Pancreas (tissue), 10 donors: Measurements from ENCODE around the gene MED26. TPM values are rescaled to one million over a fixed set of nuclear protein-coding genes. Genes with fewer than 3 reads are reported as not detected.

Experiments
- ATAC-seq, 4 donors: fragments of 200-7000 bp; cut with Tn5 transposase; one replicate each; pipeline versions ENCODE4 v1.8.0 to v1.9.1; 2020; ENCODE audit warnings: mild to moderate bottlenecking in 4 of 4, moderate library complexity in 4 of 4
- DNase-seq, 6 donors: peaks; one replicate each; pipeline ENCODE4 v3.0.0-alpha.2; 2020
- FAIRE-seq: peaks from 2 replicates; lab custom pipeline; 2012; peaks lifted over from hg19 to GRCh38; lab: Jason Lieb, UNC
- H3K27ac ChIP-seq, 4 donors: fragments of 200-600 bp; sonication (generic); 1 replicate in 3 of 4; 2 replicates in 1 of 4; pipeline versions ENCODE4 v1.5.0 to v1.8.0; 2020
- H3K27me3 ChIP-seq, 4 donors: fragments of 200-600 bp; one replicate each; pipeline ENCODE4 v1.8.0; 2021
- H3K36me3 ChIP-seq, 3 donors: fragments of 200-600 bp; sonication (generic) in 1 of 3; one replicate each; pipeline versions ENCODE4 v1.5.0 to v1.8.0; 2020 to 2021
- H3K4me1 ChIP-seq, 3 donors: fragments of 200-600 bp; one replicate each; pipeline ENCODE4 v1.8.0; 2021
- H3K4me3 ChIP-seq, 4 donors: fragments of 200-600 bp; sonication (generic) in 2 of 4; one replicate each; pipeline versions ENCODE4 v1.5.0 to v1.8.0; 2020 to 2021
- H3K9me3 ChIP-seq, 4 donors: fragments of 200-600 bp; one replicate each; pipeline ENCODE4 v1.8.0; 2021
- WGBS, 2 donors: extraction: QIAGEN DNeasy Blood & Tissue Kit; methylation state at CpG; one replicate each; pipeline ENCODE4 v1.1.7; 2013; 5-methylcytosine and 5-hydroxymethylcytosine counted together
- intact Hi-C, 3 donors: fragments of 100-400 bp; cut with DNase I; formaldehyde crosslinking; loops; one replicate each; pipeline versions ENCODE4 v1.11.1 to v1.14.2; 2022
- polyA plus RNA-seq, 2 donors: library from polyadenylated mRNA; stranded (reverse); fragments of 200-250 nt; gene quantifications; one replicate each; pipeline ENCODE4 v1.2.3, GENCODE V29; 2013
- total RNA-seq, 6 donors: library from RNA; stranded (reverse); fragmentation: NEBNext Ultra II Directional in 4 of 6; extraction: Animal tissue kit (Norgen Biotek cat#: 25700) in 4 of 6; gene quantifications; one replicate each; pipeline versions ENCODE4 v1.2.1 to v1.2.4, GENCODE V29; 2021 to 2023
- TF ChIP-seq, protein P1 (sequence below), 4 donors: fragments of 200-600 bp; sonication (generic) in 3 of 4; IDR thresholded peaks; one replicate each; pipeline versions ENCODE4 v1.5.0 to v1.8.0; 2021; ENCODE audit warnings: antibody characterized with exemption in 4 of 4
- donor health status: healthy with polysubstance abuse.
- donor health status: DM: no; HTN: no; CAD: no; lungs with moderate emphysema.
- donor health status: DM: no; HTN: no; CAD: no.
- donor health status: control.
- donor health status: control.
- donor health status: Bipolar disorder and iron deficiency.
- donor health status: DM: yes; HTN: yes; CAD: no.
- donor health status: DM: no; HTN: no; CAD: no.
- donor health status: DM: no; HTN: no; CAD: no.
- donor health status: DM: yes; HTN: yes; CAD: no.

The MED26 gene
- total and polyA plus RNA-seq, 8 donors, result 3.7 to 7.1 (median 4.0) TPM

DNA sequence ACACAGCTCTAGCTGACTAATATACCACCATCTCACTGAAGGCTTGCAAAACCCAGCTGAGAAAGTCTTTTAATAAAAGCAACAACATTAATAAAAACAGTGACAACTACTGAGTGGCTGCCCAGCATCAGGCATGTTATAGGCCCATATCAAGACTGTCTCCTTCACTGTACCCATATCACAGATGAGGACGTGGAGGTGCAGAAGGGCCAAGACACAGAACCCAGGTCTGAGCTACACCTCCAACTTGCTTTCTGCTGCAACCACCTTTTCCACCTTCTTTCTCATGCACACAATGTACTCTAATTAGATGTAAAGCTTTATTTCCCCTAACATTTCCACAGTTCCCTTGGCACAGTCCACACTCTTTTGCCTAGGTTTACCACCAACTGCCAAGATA is 10.7 kb upstream of the MED26 start:
- TF ChIP-seq, protein P1, sequence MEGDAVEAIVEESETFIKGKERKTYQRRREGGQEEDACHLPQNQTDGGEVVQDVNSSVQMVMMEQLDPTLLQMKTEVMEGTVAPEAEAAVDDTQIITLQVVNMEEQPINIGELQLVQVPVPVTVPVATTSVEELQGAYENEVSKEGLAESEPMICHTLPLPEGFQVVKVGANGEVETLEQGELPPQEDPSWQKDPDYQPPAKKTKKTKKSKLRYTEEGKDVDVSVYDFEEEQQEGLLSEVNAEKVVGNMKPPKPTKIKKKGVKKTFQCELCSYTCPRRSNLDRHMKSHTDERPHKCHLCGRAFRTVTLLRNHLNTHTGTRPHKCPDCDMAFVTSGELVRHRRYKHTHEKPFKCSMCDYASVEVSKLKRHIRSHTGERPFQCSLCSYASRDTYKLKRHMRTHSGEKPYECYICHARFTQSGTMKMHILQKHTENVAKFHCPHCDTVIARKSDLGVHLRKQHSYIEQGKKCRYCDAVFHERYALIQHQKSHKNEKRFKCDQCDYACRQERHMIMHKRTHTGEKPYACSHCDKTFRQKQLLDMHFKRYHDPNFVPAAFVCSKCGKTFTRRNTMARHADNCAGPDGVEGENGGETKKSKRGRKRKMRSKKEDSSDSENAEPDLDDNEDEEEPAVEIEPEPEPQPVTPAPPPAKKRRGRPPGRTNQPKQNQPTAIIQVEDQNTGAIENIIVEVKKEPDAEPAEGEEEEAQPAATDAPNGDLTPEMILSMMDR (IDR thresholded peaks at IDR 0.05), result no peak
- FAIRE-seq, result no peak
- no peak overlapping the region for H3K27ac ChIP-seq
- intact Hi-C loops, result no loop called here
- H3K9me3 ChIP-seq, result no peaks in the 10 kb centered on the region
- H3K36me3 ChIP-seq, result peaks cover 3 to 20% (median 12%) of the 10 kb centered on the region in 3 donors
- no peak for DNase-seq
- 96 to 100% methylated on average over 1 of the region's 1 CpG for WGBS, 2 donors
- no peak for ATAC-seq
- H3K27me3 ChIP-seq, result no peaks in the 10 kb centered on the region
- no peaks in the 10 kb centered on the region for H3K4me1 ChIP-seq
- H3K4me3 ChIP-seq, result no peak overlapping the region

DNA sequence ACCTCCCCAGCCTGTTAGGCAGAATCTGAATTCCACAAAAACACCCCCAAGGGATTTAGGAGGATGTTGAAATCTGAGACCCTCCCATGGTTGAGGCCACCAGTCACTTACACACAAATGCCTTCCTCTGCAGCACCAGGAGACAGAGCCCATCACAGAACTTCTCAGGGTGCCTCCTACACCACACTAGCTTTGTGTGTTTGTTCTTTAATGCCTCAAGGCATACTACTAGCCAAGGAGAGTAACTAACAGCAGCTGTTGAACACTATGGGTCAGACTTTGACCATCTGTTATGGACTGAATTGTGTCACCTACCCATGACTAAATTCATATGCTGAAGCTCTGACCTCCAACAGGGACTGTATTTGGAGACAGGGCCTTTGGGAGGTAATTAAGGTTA is 9.5 kb upstream of the MED26 start:
- no peaks in the 10 kb centered on the region for H3K4me1 ChIP-seq
- H3K27me3 ChIP-seq, result no peaks in the 10 kb centered on the region
- no peaks in the 10 kb centered on the region for H3K9me3 ChIP-seq
- no peak for DNase-seq
- H3K36me3 ChIP-seq, result peaks cover 0 to 15% (median 12%) of the 10 kb centered on the region in 3 donors
- TF ChIP-seq, protein P1 (IDR thresholded peaks at IDR 0.05), result no peak
- H3K27ac ChIP-seq, result no peak overlapping the region
- ATAC-seq, result no peak
- no peak overlapping the region for H3K4me3 ChIP-seq
- FAIRE-seq, result no peak
- intact Hi-C loops, result no loop called here

DNA sequence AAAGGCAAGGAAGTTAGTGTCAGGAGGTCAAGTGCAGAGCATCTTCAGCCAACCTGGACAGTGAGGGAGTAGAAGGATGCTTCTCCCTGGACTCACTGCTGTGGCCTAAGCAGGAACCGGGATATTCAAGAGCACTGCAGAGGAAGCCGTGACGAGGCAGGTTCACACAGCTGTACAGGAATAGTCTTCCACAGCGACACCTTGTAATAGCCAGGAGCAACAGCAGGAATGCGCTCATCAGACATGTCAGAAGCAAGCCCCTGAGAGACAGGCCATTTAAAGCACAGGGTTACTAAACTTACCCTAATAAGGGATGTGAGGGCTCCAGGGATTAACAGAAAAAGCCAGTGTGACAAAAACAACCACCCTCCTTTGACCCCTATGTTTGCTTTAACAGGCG is 3.5 kb upstream of the MED26 start:
- no peak for DNase-seq
- Histone ChIP-seq H3K27ac (no peak overlapping the region), H3K4me1 (peaks cover 9 to 10% (median 10%) of the 10 kb centered on the region in 3 donors), H3K36me3 (peaks cover 0 to 5% (median 0%) of the 10 kb centered on the region in 3 donors), H3K9me3 (no peaks in the 10 kb centered on the region), H3K4me3 (no peak overlapping the region), H3K27me3 (no peaks in the 10 kb centered on the region)
- TF ChIP-seq, protein P1 (IDR thresholded peaks at IDR 0.05), result no peak
- WGBS, 2 donors, result 92 to 95% methylated on average over 6 of the region's 6 CpGs
- no peak for FAIRE-seq
- intact Hi-C loops, result no loop called here
- ATAC-seq, result no peak

DNA sequence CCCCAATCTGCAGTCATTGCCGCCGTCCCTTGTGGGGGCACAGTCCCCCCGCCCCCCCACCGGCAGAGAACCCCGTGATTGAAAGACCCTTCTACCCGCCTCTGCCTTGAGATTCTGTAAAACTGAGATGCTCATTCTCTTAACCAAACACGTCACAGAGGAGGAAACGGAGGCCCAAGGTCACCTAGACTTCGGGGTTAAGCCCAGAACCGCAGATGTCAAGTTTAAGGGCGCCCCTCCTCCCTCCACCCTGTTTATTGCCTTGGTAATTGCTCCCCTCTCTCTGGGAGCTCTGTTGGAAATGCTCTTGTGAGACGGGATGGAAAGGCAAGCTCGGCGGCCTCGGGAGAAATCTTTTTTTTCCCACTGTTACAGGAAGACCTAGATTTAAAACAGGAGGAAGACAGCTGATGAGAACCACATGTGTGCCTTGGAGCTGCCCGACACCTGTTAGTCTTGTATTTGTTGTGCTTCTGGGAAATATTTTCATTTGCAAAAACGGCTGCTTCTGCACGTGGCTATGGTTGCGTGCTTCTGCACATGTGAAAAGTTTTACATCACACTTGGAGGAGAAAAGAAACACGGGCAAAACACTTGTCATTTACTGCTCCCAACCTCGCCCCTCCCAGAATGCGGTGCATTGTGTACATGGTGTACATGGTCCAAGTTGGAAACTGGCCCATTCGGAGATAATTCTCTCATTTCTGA is 1.1 kb upstream of the MED26 start:
- peaks cover 0 to 5% (median 0%) of the 10 kb centered on the region in 3 donors for H3K36me3 ChIP-seq
- FAIRE-seq, result no peak
- H3K9me3 ChIP-seq, result no peaks in the 10 kb centered on the region
- peak in 4 of 6 donors; percentile 43 to 51 (median 46) for DNase-seq
- intact Hi-C loops, result loop anchor here in 2 of 3 donors (10.0 kb wide), 1 partner anchor 54 kb away; the partner anchor contains the start of gene SLC35E1 (in 2 of the 2)
- WGBS, 2 donors, result 1% methylated on average over 21 to 23 of the region's 23 CpGs
- H3K27ac ChIP-seq, result peak overlapping the region; percentile 81 to 95 (median 92)
- peak overlapping the region; percentile 43 to 98 (median 92) for H3K4me3 ChIP-seq
- H3K4me1 ChIP-seq, result peaks cover 16 to 34% (median 31%) of the 10 kb centered on the region in 3 donors
- TF ChIP-seq, protein P1 (IDR thresholded peaks at IDR 0.05), result no peak
- peak; percentile 2 to 6 (median 4) for ATAC-seq
- no peaks in the 10 kb centered on the region for H3K27me3 ChIP-seq

DNA sequence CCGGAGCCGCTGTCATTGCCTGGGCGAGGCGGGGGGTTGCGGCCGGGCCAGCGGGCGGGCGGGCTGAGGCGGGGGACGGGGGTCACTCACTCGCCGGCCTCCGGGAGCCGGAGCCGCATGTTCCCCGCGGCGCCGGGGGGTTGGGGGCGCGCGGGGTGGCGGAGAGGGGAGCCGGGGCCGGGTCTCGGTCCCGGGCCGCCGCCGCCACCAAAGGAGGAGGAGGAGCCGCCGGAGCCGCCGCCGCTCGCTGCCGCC is 149 bp downstream of the MED26 start:
- Histone ChIP-seq H3K9me3 (no peaks in the 10 kb centered on the region), H3K27me3 (no peaks in the 10 kb centered on the region), H3K36me3 (peaks cover 0 to 2% (median 0%) of the 10 kb centered on the region in 3 donors), H3K4me3 (peak overlapping the region; percentile 83 to 98 (median 92)), H3K4me1 (peaks cover 16 to 34% (median 31%) of the 10 kb centered on the region in 3 donors), H3K27ac (peak overlapping the region; percentile 33 to 64 (median 48))
- TF ChIP-seq, protein P1 (IDR thresholded peaks at IDR 0.05), result no peak
- WGBS, 2 donors, result 0 to 1% methylated on average over 2 to 38 of the region's 38 CpGs
- DNase-seq (no peak), FAIRE-seq (no peak), ATAC-seq (no peak)
- intact Hi-C loops, result loop anchor here in 2 of 3 donors (10.0 kb wide), 1 partner anchor 53 kb away; the partner anchor contains the start of gene SLC35E1 (in 2 of the 2)
